ENCODE measurements around the gene TMA7B.

DNA sequence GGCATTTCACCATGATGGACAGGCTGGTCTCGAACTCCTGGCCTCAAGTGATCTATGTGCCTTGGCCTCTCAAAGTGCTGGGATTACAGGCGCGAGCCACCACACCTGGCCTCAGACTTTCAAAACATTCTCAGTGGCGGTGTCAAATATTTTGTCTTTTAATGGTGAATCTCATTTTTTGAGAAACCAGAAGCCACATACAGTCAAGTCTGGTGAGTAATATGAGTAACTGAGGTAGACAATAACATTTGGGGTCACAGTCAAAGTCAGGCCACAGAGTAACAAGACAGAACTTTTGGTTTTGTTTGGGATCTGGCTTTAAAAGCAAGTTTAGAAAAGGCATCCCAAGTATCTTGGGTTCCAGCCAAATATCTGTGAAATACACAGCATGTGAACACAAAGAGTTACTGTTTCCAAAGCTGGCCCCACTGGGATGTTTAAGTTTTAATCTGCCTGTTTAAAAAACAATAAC lies 5.6 kb upstream of the TMA7B start:
- TF ChIP-seq CTCF (IDR thresholded peaks at IDR 0.05) (no peak), EZH2 (IDR thresholded peaks at IDR 0.05) (no peak)
